Forelimb muscle (tissue), 1 donor: ENCODE data around the gene SLC38A10. TPM values are rescaled to one million over a fixed set of nuclear protein-coding genes. Genes with fewer than 3 reads are reported as not detected.

Experiments
- DNase-seq: peaks from one replicate; pipeline ENCODE4 v3.0.0-alpha.2; 2013; ENCODE audit warnings: low read depth
- polyA plus RNA-seq: library from polyadenylated mRNA; unstranded; fragments of 120-200 nt; gene quantifications from one replicate; pipeline ENCODE4 v1.2.1, GENCODE V29; 2013; ENCODE audit not compliant: insufficient read length

SLC38A10 gene
- polyA plus RNA-seq, 1 donor: 52.9 TPM

- no peak for DNase-seq
These were observed 36.5 kb upstream of the SLC38A10 start for GRCh38 chr17:81331527-81332043.

- no peak for DNase-seq
These were observed 35.8 kb upstream of the SLC38A10 start for GRCh38 chr17:81330884-81331245.

GRCh38 chr17:81329927-81330883, 35.1 kb upstream of the SLC38A10 start:
- DNase-seq: no peak

- no peak for DNase-seq
These were observed 34.1 kb upstream of the SLC38A10 start for GRCh38 chr17:81328978-81329926.

GRCh38 chr17:81328489-81328888, 33.4 kb upstream of the SLC38A10 start:
- DNase-seq: no peak

GRCh38 chr17:81325714-81326358, 30.7 kb upstream of the SLC38A10 start:
- no peak for DNase-seq

- DNase-seq: no peak
These were observed 30.0 kb upstream of the SLC38A10 start for GRCh38 chr17:81324851-81325713.

GRCh38 chr17:81324177-81324850, 29.2 kb upstream of the SLC38A10 start:
- DNase-seq: no peak

GRCh38 chr17:81323411-81323868, 28.3 kb upstream of the SLC38A10 start:
- DNase-seq: no peak

GRCh38 chr17:81323083-81323369, 27.9 kb upstream of the SLC38A10 start:
- no peak for DNase-seq

- no peak for DNase-seq
These were observed 27.4 kb upstream of the SLC38A10 start for GRCh38 chr17:81322271-81323082.

- DNase-seq: no peak
These were observed 23.0 kb upstream of the SLC38A10 start for GRCh38 chr17:81317961-81318605.

- DNase-seq: no peak
These were observed 22.4 kb upstream of the SLC38A10 start for GRCh38 chr17:81317530-81317821.

- no peak for DNase-seq
These were observed 20.8 kb upstream of the SLC38A10 start for GRCh38 chr17:81315885-81316391.

- no peak for DNase-seq
These were observed 20.2 kb upstream of the SLC38A10 start for GRCh38 chr17:81315129-81315884.

GRCh38 chr17:81314398-81315081, 19.4 kb upstream of the SLC38A10 start:
- DNase-seq: no peak

- no peak for DNase-seq
These were observed 18.8 kb upstream of the SLC38A10 start for GRCh38 chr17:81313776-81314397.
